Measurements from ENCODE around the gene FAM43A. TPM values are rescaled to one million over a fixed set of nuclear protein-coding genes. Genes with fewer than 3 reads are reported as not detected.

FAM43A gene
- total RNA-seq, 1 donor from 2014 or later, result 20.4 TPM

DNA sequence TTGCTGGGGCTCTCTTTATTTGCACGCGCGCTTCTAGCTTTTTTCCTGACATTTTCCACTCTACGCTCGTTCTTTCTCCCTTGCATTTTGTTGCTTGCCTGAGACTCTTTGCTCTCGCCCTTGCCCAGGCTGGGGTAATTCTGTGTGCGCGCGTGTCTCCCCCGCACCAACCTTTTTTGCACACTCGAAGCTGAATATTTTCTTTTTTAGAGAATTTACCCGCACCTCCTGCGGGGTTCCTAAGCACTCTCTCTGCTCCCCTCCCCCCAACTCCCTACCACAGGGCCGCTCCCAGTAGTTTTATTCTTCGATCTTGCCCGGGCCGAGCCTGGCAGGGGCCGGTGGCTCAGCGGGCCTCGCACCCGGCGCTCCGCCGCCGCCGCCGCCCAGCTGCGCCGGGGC lies 732 bp downstream of the FAM43A start:
- intact Hi-C loops (cut with DNase I), result loop anchor here (5.0 to 10.0 kb wide), 2 partner anchors 421 to 858 kb away; partner anchors contain the start of gene PPP1R2
- peak overlapping the region; percentile 62 to 75 for H3K4me3 ChIP-seq
- no peak for DNase-seq (ENCODE audit: extremely low spot score in 2 of 2)
- H3K27ac ChIP-seq, result peak overlapping the region; percentile 90
- H3K36me3 ChIP-seq, result no peaks in the 10 kb centered on the region
- H3K27me3 ChIP-seq, result no peaks in the 10 kb centered on the region
- H3K9me3 ChIP-seq, result no peaks in the 10 kb centered on the region
- TF ChIP-seq CTCF (IDR thresholded peaks at IDR 0.05) (no peak), POLR2A (IDR thresholded peaks at IDR 0.05) (no peak), POLR2AphosphoS5 (IDR thresholded peaks at IDR 0.05; ENCODE audit: insufficient read depth in 1 of 2, low read depth in 1 of 2) (no peak)
- H3K4me1 ChIP-seq, result peaks cover 52% of the 10 kb centered on the region

DNA sequence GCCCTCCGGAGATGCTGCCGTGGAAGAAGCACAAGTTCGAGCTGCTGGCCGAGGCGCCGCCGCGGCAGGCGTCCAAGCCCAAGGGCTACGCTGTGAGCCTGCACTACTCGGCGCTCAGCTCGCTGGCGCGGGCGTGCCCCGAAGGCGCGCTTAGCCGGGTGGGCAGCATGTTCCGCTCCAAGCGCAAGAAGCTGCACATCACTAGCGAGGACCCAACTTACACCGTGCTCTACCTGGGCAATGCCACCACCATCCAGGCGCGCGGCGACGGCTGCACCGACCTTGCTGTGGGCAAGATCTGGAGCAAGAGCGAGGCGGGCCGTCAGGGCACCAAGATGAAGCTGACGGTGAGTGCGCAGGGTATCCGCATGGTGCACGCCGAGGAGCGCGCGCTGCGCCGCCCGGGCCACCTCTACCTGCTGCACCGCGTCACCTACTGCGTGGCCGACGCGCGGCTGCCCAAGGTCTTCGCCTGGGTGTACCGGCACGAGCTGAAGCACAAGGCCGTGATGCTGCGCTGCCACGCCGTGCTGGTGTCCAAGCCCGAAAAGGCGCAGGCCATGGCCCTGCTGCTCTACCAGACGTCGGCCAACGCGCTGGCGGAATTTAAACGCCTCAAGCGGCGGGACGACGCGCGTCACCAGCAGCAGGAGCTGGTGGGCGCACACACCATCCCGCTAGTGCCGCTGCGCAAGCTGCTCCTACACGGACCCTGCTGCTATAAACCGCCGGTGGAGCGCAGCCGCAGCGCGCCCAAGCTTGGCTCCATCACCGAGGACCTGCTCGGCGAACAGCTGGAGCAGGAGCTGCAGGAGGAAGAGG lies 1.3 kb downstream of the FAM43A start:
- intact Hi-C loops (cut with DNase I), result loop anchor here (5.0 to 10.0 kb wide), 2 partner anchors 420 to 858 kb away; partner anchors contain the start of gene PPP1R2
- Histone ChIP-seq H3K4me1 (peaks cover 52% of the 10 kb centered on the region), H3K9me3 (no peaks in the 10 kb centered on the region), H3K27me3 (no peaks in the 10 kb centered on the region), H3K4me3 (peak overlapping the region; percentile 62 to 75), H3K36me3 (no peaks in the 10 kb centered on the region), H3K27ac (peak overlapping the region; percentile 90)
- TF ChIP-seq CTCF (IDR thresholded peaks at IDR 0.05) (no peak), POLR2AphosphoS5 (IDR thresholded peaks at IDR 0.05; ENCODE audit: insufficient read depth in 1 of 2, low read depth in 1 of 2) (no peak), POLR2A (IDR thresholded peaks at IDR 0.05) (no peak)
- no peak for DNase-seq (ENCODE audit: extremely low spot score in 2 of 2)

- no peaks in the 10 kb centered on the region for H3K9me3 ChIP-seq
- no peak for DNase-seq (ENCODE audit: extremely low spot score in 2 of 2)
- no peaks in the 10 kb centered on the region for H3K36me3 ChIP-seq
- TF ChIP-seq POLR2A (IDR thresholded peaks at IDR 0.05), result no peak
- TF ChIP-seq POLR2AphosphoS5 (IDR thresholded peaks at IDR 0.05; ENCODE audit: insufficient read depth in 1 of 2, low read depth in 1 of 2), result peak; percentile 14 to 66
- TF ChIP-seq CTCF (IDR thresholded peaks at IDR 0.05), result peak in 1 of 3 experiments; percentile 35
- no peaks in the 10 kb centered on the region for H3K27me3 ChIP-seq
- H3K4me3 ChIP-seq, result peak overlapping the region; percentile 62 to 75
- intact Hi-C loops (cut with DNase I), result loop anchor here (5.0 to 10.0 kb wide), 2 partner anchors 420 to 857 kb away; partner anchors contain the start of gene PPP1R2
- peak overlapping the region; percentile 90 for H3K27ac ChIP-seq
- H3K4me1 ChIP-seq, result peaks cover 46% of the 10 kb centered on the region
Measured at GRCh38 chr3:194687638-194688199, 2.0 kb downstream of the FAM43A start.

DNA sequence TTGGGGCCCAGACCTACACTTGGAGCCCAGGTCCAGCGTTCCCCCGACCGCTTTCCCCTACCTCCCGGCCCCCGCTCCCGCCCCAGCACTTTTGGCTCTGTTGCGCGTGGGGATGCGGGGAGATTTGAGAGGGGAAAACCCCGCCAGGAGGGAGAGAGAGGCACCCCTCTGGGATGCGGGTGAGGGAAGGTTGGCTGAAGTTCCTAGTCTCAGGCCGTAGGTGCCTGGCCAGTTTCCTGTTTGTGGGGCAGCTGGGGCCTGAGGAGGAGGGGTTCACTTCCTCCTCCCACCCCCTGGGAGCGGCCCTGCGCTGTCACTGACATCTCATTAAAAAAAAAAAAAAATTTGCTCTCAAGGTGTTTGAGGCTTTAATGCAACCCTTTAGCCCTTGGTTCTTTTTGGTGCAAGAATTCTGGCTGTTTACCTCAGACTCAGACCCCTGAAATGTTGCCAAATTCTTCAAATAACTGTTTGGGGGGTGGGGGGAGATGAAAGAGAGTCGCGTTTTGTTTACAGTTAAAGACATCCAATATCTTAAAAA lies 2.6 kb downstream of the FAM43A start:
- Histone ChIP-seq H3K4me1 (peaks cover 41% of the 10 kb centered on the region), H3K27ac (peak overlapping the region; percentile 90), H3K36me3 (no peaks in the 10 kb centered on the region), H3K9me3 (no peaks in the 10 kb centered on the region), H3K4me3 (peak overlapping the region; percentile 62 to 75), H3K27me3 (no peaks in the 10 kb centered on the region)
- no peak for DNase-seq (ENCODE audit: extremely low spot score in 2 of 2)
- intact Hi-C loops (cut with DNase I), result loop anchor here (5.0 to 10.0 kb wide), 2 partner anchors 419 to 857 kb away; partner anchors contain the start of gene PPP1R2
- no peak for TF ChIP-seq POLR2AphosphoS5 (IDR thresholded peaks at IDR 0.05; ENCODE audit: insufficient read depth in 1 of 2, low read depth in 1 of 2)
- no peak for TF ChIP-seq CTCF (IDR thresholded peaks at IDR 0.05)
- no peak for TF ChIP-seq POLR2A (IDR thresholded peaks at IDR 0.05)
